ENCODE measurements around the gene TMX4.

GRCh38 chr20:8055096-8055495 lies 35.5 kb upstream of the TMX4 start:
- TF ChIP-seq CTCF (IDR thresholded peaks at IDR 0.05), result no peak
- no peak for TF ChIP-seq POLR2A (IDR thresholded peaks at IDR 0.05)

Measured in testis (tissue), 2 donors.